Cerebellar nuclear complex (tissue), 1 donor: Measurements from ENCODE around the gene BCL2L13.

ENCODE experiments used
- DNase-seq, 2 experiments: peaks; one replicate each; lab custom pipeline; 2025; lab: John Stamatoyannopoulos, UW

Gene BCL2L13, protein sequence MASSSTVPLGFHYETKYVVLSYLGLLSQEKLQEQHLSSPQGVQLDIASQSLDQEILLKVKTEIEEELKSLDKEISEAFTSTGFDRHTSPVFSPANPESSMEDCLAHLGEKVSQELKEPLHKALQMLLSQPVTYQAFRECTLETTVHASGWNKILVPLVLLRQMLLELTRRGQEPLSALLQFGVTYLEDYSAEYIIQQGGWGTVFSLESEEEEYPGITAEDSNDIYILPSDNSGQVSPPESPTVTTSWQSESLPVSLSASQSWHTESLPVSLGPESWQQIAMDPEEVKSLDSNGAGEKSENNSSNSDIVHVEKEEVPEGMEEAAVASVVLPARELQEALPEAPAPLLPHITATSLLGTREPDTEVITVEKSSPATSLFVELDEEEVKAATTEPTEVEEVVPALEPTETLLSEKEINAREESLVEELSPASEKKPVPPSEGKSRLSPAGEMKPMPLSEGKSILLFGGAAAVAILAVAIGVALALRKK

DNA sequence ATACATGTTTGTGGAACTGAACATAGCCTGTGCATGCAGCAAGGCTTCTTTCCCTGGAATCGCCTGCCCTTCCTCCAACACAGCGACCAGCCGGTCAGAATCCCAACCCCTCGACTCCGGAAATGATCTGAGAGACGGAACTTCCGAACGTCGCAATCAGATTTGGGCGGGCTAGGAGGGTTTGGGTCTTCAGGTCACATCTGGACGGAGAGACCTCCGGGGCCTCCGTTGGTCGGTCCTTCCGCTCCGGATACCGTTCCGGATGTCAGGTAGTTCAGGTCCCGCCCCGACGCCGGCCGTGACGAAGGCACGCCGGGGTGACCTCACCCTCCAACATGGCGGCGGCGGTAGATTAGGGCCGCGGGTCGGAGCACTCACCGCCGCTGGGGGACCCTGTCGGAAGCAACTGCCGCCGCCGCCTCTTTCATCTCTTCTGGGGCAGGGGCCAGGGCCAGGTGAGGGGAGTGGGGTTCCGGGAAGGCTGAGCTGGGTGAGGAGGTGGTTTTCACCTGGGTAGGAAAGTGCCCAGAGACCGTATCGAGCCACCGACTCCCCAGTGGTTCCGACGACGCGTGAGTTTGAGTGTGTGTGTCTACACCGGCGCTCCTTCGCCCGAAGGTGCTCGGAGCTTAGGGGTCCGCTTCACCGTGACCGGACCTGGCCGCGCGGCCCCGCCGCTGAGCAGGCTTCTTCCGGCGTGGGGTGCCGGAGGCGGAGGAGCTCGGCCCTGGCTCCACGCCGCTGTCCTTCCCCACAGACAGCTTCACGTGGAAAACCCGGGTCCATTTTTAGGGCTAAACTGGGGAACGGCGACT is at the start of gene BCL2L13:
BCL2L13 (plus strand) TSS at position 326 of the 815 bp plus-strand sequence. CDS start 16,955 bp downstream, outside the sequence.
- peak; percentile 12 to 65 for DNase-seq

GRCh38 chr22:17589810-17590375 is 48.7 kb upstream of the BCL2L13 start:
- no peak for DNase-seq

GRCh38 chr22:17590586-17590985 is 48.0 kb upstream of the BCL2L13 start:
- DNase-seq = no peak

DNA sequence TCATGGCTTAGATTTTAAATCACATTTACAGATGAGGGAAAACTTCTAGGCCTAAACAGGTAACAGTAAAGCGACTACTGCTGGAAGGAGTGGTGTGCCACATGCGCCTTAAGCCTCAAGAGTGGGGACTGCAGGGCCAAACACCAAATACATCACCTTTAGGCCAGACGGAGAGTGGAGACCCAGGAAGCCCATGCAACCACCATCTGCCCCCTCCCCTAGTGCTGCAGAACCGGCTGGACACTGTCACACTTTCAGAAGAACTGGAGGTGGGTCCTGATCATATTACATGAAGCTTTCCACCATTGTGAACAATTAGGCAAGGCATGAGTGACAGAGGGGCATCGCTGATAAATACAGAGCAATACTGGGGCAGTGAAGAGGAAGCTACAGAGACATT is 46.4 kb upstream of the BCL2L13 start:
- no peak for DNase-seq

DNA sequence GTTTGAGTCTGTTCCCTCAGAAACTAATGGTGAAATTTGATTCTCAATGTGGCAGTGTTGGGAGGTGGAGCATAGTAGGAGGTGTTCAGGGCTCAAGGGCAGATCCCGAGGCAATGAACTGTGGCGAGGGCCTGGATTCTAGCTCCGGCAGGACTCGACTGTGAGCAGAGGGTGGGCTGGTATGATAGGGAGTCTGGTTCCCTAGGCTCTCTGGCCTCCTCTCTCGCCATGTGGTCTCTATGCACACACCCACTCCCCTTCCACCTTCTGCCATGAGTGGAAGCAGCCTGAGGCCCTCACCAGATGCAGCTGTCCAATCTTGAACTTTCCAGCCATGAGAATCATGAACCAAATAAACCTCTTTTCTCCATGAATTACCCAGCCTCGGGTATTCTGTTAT is 42.3 kb upstream of the BCL2L13 start:
- no peak for DNase-seq

GRCh38 chr22:17597217-17597616 is 41.3 kb upstream of the BCL2L13 start:
- DNase-seq = no peak

DNA sequence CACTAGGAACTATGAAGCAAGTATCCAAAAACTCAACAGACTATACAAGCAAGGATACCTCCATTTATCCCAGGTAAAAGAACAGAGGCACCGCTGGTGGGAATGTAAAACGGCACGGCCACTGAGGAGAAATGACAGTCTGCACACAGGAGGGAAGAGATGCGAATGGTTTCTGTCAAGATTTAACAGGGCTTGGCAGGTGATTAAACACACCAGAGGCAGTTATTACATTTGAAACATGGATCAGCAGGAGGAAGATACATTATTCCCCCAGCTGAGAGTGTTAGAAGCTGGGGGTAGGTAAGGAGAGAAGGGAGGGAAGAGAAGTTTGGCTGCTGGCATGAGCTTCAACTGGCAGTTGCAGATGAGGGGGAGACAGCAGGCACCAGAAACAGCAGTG is 40.2 kb upstream of the BCL2L13 start:
- DNase-seq = no peak

DNA sequence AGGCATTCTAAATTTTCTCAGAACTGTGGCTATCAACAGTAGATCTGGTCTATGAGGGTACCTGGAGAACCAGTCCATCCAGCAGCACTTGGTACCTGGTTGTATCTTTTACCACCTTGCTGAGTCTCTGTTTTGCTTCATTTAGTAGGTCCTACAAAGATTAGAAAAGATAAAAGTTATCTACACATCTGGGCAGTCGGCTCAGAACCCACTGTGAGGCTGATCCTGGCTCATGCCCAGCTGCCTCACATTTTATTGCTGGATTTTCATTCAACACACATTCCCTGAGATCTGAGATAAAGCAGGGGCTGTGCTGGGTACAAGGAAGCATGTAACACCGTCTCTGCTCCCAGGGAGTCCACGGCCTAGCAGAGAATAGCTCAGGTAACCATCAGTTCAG is 37.5 kb upstream of the BCL2L13 start:
- DNase-seq = no peak

GRCh38 chr22:17603668-17604067 is 34.9 kb upstream of the BCL2L13 start:
- no peak for DNase-seq

- no peak for DNase-seq
Observed at GRCh38 chr22:17606496-17606895, 32.1 kb upstream of the BCL2L13 start.

- no peak for DNase-seq
Observed at GRCh38 chr22:17607891-17608521, 30.6 kb upstream of the BCL2L13 start.

DNA sequence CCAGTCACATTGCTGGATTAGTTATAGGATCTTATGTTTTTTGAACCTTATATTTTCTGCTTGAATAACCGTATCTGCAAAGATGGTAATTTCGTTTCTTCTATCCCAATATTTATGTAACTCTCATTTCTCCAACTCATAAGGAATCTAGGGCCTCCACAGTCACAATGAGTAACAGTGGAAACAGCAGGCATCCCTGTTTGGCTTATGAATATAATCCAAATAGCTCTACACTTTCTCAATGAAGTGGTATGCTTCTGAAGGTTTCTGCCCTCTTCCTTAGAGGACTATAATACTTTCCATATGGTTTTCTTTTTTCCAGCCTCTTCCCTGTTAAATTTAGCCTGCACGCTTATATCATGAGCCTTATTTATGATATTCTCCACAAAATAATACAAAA is 26.5 kb upstream of the BCL2L13 start:
- no peak for DNase-seq

DNA sequence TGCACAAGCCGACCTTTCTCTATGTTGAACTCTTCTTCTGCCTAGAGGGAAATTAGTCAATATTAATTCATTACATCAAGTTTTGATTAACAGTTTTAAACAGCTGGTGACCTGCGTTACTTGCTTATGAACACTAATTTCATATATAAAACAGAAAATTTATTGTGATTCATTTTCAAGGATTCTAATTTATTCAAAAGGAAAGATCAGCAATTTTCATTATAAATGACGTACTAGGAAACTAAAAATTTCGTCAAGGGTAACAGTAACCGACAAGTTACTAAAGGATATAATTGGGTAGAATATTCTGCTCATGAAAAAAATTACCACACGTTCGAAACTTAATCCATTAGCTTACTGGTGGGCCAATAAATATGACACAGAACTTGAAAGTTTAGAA is 25.3 kb upstream of the BCL2L13 start:
- DNase-seq = no peak

GRCh38 chr22:17627961-17628405 is 10.6 kb upstream of the BCL2L13 start:
- DNase-seq = no peak

DNA sequence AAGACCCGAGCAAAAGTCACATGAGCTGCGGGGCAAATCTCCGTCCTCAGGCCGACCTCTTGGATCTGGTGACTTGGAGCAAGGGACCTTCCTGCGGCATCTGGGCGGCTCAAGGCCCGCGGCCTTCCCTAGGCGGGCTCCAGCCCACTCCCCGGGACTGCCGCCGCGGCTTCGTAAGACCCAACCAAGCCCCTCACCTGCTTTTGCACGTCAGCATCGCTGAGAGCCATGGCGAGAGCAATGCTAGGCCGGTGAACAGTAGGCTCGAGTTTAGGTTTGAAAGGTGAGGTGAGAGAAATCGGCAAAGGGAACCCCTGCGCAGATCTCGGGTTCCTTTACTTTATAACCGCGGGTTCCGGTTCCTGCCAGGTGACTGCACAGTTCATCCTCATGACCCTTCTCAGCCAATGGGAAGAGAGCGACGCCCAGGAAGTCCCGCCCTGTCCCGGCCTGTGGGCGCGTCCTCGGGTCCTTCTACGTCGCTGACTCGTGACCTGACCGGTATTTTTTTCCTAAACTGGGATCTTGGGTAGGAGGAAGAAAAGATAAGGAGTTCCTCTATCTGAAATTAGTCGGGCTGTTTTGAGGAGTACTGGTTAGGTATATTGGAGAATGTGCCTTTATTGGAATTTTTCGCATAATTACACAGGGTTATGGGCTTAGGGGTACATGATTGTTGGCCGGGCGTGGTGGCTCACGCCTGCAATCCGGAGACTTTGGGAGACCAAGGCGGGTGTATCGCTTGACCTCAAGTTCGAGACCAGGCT is 10.0 kb upstream of the BCL2L13 start, which contains the start of gene ATP6V1E1:
ATP6V1E1 (minus strand) TSS at position 344 of the 767 bp plus-strand sequence; CDS start at position 230, 114 bp downstream.
- DNase-seq = peak; percentile 71 to 88

GRCh38 chr22:17629173-17629489 is 9.4 kb upstream of the BCL2L13 start:
- DNase-seq = no peak

GRCh38 chr22:17629641-17630040 is 8.9 kb upstream of the BCL2L13 start:
- DNase-seq = no peak

- DNase-seq = no peak
Observed at GRCh38 chr22:17631076-17631565, 7.4 kb upstream of the BCL2L13 start.

- no peak for DNase-seq
Observed at GRCh38 chr22:17633217-17633997, 5.2 kb upstream of the BCL2L13 start.

- no peak for DNase-seq
Observed at GRCh38 chr22:17633998-17634323, 4.6 kb upstream of the BCL2L13 start.
